Mesodermal cell (in vitro differentiated cells): ENCODE measurements around the gene KIF26A.
A peak's percentile ranks its signal among the peaks of the same experiment; 100 is the strongest.
"Not testable (repeated sequence)": the region's sequence is repeated elsewhere in the genome, so short reads cannot be mapped to it uniquely, and the experiment has no call there.

Source experiments
- H3K27ac ChIP-seq: 2 replicates; pipeline ENCODE4 v1.7.0; 2013; ENCODE audit warnings: mild to moderate bottlenecking, low read depth, low read length, moderate library complexity; ENCODE audit not compliant: severe bottlenecking
- H3K36me3 ChIP-seq: 2 replicates; pipeline ENCODE4 v1.7.1; 2013; ENCODE audit warnings: mild to moderate bottlenecking, low read length, moderate library complexity; ENCODE audit not compliant: control insufficient read depth, insufficient read depth
- H3K4me1 ChIP-seq: one replicate; pipeline ENCODE4 v1.7.1; 2013; ENCODE audit warnings: mild to moderate bottlenecking, low read length; ENCODE audit not compliant: insufficient read depth, control insufficient read depth, poor library complexity, severe bottlenecking
- H3K4me3 ChIP-seq: 2 replicates; pipeline ENCODE4 v1.7.0; 2013; ENCODE audit warnings: low read length, control low read depth, mild to moderate bottlenecking; ENCODE audit not compliant: insufficient read depth, poor library complexity, severe bottlenecking; ENCODE audit errors: extremely low read depth
- H3K9me3 ChIP-seq: 2 replicates; pipeline ENCODE4 v1.7.1; 2013; ENCODE audit warnings: mild to moderate bottlenecking, low read length, moderate library complexity; ENCODE audit not compliant: control insufficient read depth
- WGBS, 2 experiments: methylation state at CpG; one replicate each; pipeline ENCODE4 v1.1.5; 2013; ENCODE audit warnings: missing lambda C conversion rate in 2 of 2; ENCODE audit not compliant: insufficient coverage in 2 of 2; 5-methylcytosine and 5-hydroxymethylcytosine counted together

KIF26A gene

DNA sequence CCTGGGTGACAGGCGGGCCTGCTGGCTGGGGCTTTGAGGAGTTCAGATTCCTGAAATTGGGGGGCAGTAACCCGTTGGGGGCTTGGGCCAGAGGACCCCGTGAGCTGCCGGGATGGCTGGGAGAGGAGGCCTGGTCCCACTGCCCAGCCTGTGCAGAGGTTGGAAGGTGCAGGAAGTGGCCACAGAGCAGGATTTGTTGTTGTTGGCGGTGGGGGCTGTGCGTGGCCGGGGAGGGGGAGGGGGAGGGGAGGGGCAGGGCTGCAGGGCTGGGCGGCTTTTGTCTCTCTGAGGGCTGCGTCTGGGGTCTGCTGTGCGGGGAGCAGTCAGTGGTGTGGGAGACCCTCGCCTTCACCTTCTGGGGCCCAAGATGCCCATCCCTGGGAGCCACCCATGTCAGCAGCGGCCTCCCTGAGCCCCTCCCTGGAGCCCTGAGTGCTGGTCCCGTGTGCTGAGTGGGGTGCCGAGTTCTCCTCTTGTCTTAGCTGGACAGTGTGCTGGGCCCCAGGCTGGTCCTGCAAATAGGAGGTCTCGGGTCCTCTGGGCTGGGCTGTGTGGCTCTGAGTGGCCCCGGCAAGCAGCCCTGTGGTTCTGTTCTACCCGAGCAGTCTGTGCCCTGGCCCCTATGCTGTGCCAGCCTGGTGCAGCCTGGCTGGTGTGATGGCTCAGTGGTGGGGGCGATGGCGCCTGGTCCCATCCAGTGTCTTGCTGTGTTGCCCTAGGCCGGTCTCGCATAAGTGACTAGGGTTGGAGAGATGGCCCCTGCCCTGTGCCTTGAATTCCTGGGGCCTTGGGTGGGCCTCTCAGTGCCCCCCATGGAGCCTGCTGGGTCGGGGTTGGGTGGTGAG is 10.3 kb downstream of the KIF26A start:
- 57 to 61% methylated on average over 13 to 16 of the region's 22 CpGs for WGBS, 2 experiments
- no peak overlapping the region for H3K4me3 ChIP-seq
- H3K36me3 ChIP-seq: peaks cover 24% of the 10 kb centered on the region
- peak overlapping the region; percentile 91 for H3K27ac ChIP-seq
- peaks cover 34% of the 10 kb centered on the region for H3K4me1 ChIP-seq
- H3K9me3 ChIP-seq: no peaks in the 10 kb centered on the region

DNA sequence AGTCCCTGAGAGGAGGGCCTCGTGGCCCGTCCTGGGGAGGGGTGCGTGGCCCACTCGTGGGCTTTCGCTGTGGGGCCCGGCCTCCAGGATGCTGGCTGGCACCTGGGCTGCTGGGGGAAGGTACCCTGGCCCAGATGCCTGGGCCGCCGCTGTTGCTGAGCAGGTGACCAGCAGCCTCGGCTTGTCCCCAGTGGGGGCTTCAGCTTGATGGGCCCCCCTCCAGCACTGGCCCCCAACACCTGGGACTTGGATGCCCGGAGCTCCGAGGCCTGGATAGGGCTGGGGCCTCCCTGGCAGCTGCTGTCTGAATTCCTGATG is 10.8 kb downstream of the KIF26A start:
- Histone ChIP-seq H3K27ac (peak overlapping the region; percentile 91), H3K4me1 (peaks cover 34% of the 10 kb centered on the region), H3K4me3 (no peak overlapping the region), H3K36me3 (peaks cover 24% of the 10 kb centered on the region), H3K9me3 (no peaks in the 10 kb centered on the region)
- 60 to 62% methylated on average over 7 to 11 of the region's 11 CpGs for WGBS, 2 experiments

DNA sequence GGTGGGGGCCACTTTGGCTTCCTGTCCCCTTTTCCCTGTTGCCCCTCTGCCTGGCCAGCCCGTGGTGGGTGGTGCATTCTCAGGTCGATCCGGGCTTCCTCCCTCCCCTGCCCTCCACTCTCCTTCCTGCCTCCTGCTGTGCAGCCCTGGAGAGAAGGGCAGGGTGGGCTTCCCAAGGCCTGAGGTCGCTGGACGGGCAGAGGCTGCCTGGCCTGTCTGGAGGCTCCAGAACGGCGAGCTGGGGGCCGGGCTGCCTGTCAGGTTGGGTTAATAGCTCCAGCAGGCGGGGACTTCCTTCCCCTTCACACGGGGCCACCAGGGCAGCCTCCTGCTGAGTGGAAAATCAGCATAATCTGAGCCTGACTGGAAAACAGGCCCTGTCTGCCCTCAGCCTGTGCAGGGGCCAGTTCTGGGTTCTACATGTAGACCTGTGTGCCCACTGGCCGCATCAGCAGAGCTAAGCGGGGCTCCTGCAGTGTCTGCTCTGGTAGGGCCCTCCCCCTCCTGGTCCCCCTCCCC is 11.3 kb downstream of the KIF26A start:
- Histone ChIP-seq H3K27ac (peak overlapping the region; percentile 91), H3K4me1 (peaks cover 34% of the 10 kb centered on the region), H3K36me3 (peaks cover 24% of the 10 kb centered on the region), H3K4me3 (no peak overlapping the region), H3K9me3 (no peaks in the 10 kb centered on the region)
- 6 to 15% methylated on average over 3 to 8 of the region's 12 CpGs for WGBS, 2 experiments

DNA sequence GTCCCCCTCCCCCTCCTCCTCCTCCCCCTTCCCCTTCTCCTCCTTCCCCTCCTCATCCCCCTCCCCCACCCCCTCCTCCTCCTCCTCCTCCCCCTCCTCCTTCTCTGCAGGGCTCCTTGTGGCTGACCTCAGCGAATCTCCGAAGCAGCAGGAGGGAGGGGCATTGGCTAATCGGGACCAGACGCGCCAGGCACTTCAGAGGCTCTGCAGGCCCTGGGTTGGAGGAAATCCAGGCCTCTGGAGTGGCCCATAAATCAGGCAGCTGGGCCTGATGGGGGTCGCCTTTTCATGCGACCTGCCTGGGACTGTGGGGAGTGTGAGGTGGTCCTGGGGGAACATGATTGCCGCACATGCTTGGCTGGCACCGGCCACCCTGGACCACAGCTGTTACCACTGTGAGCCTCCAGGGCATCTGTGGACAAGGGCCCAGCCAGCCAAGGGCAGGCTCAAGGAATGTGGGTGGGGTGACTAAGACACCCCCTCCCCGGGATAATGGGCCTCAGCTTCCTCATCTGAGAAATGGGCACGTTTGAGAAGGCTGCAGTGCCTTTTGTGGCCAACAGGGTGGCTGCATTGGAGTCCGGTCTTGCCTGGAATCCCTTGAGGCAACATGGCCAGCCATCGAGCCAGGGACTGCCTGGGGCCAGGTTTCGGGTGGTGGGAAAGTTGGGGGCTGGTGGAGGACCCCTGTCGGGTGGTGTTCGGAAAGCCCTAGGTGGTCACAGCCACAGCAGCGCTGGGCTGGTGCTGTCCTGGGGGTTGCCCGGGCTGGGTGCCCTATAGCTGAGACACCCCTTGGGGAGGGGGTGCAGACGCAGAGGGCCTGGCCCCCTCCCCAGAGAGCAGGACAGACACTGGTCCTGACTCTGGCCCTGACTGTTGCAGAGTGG is 12.0 kb downstream of the KIF26A start:
- peaks cover 20% of the 10 kb centered on the region for H3K36me3 ChIP-seq
- peak overlapping the region; percentile 91 for H3K27ac ChIP-seq
- no peak overlapping the region for H3K4me3 ChIP-seq
- H3K4me1 ChIP-seq: peaks cover 37% of the 10 kb centered on the region
- no peaks in the 10 kb centered on the region for H3K9me3 ChIP-seq
- 55 to 62% methylated on average over 13 to 16 of the region's 19 CpGs for WGBS, 2 experiments

DNA sequence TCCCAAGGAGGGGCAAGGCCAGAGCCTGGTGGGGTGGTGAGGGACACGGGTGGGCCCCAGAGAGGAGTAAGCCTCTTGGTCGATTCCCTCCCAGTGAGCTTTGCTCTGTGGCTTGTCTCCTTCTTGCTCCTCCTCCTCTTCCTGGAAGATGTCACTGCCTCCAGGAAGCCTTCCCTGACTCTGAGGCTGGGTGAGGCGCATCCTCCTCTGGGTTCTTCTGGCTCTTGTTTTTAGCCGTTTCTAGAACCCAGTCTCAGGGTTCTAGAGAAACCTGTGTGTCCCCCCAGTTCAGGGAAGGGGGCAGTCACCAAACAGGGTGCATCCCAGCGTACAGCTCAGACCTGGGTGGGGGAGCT is 12.6 kb downstream of the KIF26A start:
- Histone ChIP-seq H3K9me3 (no peaks in the 10 kb centered on the region), H3K4me1 (peaks cover 39% of the 10 kb centered on the region), H3K27ac (no peak overlapping the region), H3K4me3 (no peak overlapping the region), H3K36me3 (peaks cover 20% of the 10 kb centered on the region)
- 84 to 90% methylated on average over 4 of the region's 5 CpGs for WGBS, 2 experiments

DNA sequence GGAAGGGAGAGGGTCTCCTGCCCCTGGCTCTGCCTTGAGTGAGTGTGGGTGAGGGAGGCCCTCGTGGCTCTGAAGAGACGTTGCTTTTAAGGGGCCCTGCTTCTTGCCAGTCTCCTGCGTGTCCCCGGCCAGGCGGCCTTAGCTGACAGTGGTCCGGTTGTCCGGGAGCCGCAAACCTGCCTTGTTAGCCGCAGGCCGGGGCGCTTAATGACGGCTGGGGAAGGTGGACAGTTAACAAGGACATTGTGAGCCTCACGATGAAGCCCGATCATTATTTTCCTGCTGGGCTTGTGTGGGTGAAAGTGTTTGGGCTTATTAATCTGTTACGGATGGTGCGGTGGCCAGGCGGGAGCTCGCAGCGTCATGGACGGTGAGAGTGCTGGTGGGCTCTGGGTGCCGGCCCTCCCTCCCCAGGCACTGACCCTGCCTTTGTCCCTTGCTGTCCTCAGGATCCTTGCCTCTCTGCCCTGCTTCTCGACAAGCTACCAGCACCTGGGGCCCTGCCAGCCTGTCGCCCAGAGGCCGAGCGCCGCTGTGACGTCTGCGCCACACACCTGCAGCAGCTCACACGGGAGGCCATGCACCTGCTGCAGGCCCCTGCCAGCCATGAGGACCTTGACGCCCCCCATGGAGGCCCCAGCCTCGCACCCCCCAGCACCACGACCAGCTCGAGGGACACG is 13.3 kb downstream of the KIF26A start:
- WGBS, 2 experiments: 94 to 95% methylated on average over 30 to 31 of the region's 34 CpGs
- Histone ChIP-seq H3K27ac (peak overlapping the region; percentile 5), H3K9me3 (no peaks in the 10 kb centered on the region)

DNA sequence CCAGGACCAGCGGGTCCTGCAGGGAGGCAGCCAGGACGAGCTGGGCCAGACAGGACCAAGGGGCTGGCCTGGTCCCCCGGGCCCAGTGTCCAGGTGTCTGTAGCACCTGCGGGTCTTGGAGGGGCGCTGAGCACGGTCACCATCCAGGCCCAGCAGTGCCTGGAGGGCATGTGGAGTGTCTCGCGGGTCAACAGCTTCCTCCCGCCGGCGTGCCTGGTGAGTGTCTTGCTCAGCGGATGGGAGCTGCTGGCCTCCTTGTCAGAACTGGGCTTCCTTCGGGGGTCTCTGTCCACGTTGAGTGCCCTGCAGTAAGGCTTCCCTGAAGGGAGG is 13.8 kb downstream of the KIF26A start:
- 93 to 96% methylated on average over 11 to 14 of the region's 14 CpGs for WGBS, 2 experiments
- H3K36me3 ChIP-seq: peaks cover 22% of the 10 kb centered on the region
- H3K4me1 ChIP-seq: peaks cover 38% of the 10 kb centered on the region
- no peaks in the 10 kb centered on the region for H3K9me3 ChIP-seq
- no peak overlapping the region for H3K4me3 ChIP-seq
- H3K27ac ChIP-seq: no peak overlapping the region

More for the DNA sequence above, 13.3 kb downstream of the KIF26A start:
- no peak overlapping the region for H3K4me3 ChIP-seq
- peaks cover 39% of the 10 kb centered on the region for H3K4me1 ChIP-seq
- peaks cover 20% of the 10 kb centered on the region for H3K36me3 ChIP-seq

DNA sequence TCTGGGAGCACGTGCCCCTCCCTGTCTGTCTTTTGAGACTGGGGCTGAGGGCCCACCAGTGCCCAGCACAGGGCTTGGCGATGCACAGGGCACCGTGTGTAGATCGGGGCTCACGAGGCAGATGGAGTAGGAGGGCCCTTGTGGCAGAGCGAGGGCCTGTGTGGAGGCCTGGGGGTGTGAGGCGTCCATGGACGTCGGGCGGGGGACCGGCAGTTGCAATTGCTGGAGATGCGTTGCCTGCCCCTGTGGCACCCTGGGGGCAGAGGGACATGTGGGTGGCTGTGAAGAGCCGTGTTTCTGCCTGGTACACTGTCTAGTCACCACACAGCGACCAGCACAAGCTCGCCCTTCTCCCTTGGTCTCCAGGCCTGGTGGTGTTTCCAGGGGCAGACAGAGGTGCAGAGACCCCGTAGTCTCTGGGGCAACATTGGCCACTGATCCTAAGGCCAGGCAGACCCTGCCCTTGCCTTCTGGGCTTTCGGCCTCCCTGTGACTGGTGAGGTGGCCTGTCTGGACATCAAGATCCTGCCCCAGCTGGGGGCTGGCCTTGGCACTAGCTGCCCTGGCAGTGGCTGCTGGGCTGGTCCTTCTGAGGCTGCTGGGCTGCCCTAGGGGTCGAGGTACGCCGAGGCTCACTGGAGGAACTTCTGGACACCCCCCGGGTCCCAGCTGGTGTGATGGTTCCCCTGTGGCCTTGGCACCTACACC is 14.5 kb downstream of the KIF26A start:
- WGBS, 2 experiments: 96 to 98% methylated on average over 17 to 20 of the region's 21 CpGs
- no peaks in the 10 kb centered on the region for H3K9me3 ChIP-seq
- H3K4me3 ChIP-seq: no peak overlapping the region
- H3K4me1 ChIP-seq: peaks cover 32% of the 10 kb centered on the region
- peaks cover 23% of the 10 kb centered on the region for H3K36me3 ChIP-seq
- H3K27ac ChIP-seq: no peak overlapping the region

DNA sequence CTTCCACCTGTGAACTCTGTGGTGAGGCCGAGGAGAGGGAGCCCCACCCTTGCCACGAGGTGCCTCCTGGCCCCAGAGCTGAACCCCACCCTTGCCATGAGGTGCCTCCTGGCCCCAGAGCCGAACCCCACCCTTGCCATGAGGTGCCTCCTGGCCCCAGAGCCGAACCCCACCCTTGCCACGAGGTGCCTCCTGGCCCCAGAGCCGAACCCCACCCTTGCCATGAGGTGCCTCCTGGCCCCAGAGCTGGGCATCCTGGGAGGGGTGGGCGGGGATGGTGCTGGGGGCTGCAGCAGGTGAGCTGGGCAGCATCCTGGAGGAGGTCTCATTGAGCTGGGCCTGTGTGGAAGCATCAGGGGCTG is 15.0 kb downstream of the KIF26A start:
- H3K27ac ChIP-seq, H3K9me3 ChIP-seq, H3K4me3 ChIP-seq: not testable (repeated sequence)
- Histone ChIP-seq H3K36me3 (peaks cover 23% of the 10 kb centered on the region), H3K4me1 (peaks cover 26% of the 10 kb centered on the region)
- WGBS, 2 experiments: 52 to 67% methylated on average over 1 to 2 of the region's 7 CpGs

DNA sequence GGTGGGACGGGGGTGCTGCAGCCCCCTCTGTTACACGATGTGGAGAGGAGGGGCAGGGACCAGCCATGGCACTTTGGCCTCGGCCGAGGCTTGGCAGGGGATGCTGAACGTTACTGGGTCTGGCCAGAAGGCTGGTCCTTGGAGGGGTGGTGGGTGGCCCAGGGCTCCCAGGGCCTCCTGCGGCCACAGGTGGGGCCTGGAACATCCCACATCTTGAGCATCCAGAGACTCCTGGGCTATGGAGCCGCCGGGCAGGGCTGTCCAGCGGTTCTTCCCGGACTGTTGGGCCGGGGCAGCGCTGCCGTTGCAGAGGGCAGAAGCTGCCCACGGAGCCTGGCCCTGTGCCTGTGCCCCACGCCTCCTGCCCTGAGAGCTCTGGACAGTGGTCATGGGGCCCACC is 15.9 kb downstream of the KIF26A start:
- Histone ChIP-seq H3K36me3 (peaks cover 23% of the 10 kb centered on the region), H3K9me3 (no peaks in the 10 kb centered on the region), H3K4me3 (no peak overlapping the region), H3K4me1 (peaks cover 18% of the 10 kb centered on the region), H3K27ac (no peak overlapping the region)
- 88 to 96% methylated on average over 8 to 15 of the region's 15 CpGs for WGBS, 2 experiments
